ENCODE results near the gene HOXA1. TPM values are rescaled to one million over a fixed set of nuclear protein-coding genes. Genes with fewer than 3 reads are reported as not detected.

HOXA1 gene
- total and polyA plus RNA-seq, 2 of the 8 experiments (the other 6 are each of a cell fraction or from before 2014, with no cell fraction given): not detected

- POLR2A ChIA-PET (ENCODE audit: partially characterized antibody): no interaction called here
- H2AFZ ChIP-seq (ENCODE audit: low read length): no peak overlapping the region
Observed at GRCh38 chr7:27123007-27123476, 27.2 kb upstream of the HOXA1 start.

More at GRCh38 chr7:27123007-27123476, 27.2 kb upstream of the HOXA1 start:
- TF ChIP-seq EZH2 (IDR thresholded peaks at IDR 0.05; ENCODE audit: low read depth, low read length, severe bottlenecking) (peak; percentile 65), POLR2A (IDR thresholded peaks at IDR 0.05; ENCODE audit: control extremely low read depth in 1 of 2, low read depth in 2 of 2, low read length in 2 of 2) (no peak), CBX8 (IDR thresholded peaks at IDR 0.05; ENCODE audit: borderline replicate concordance, low read depth, low read length) (0 out of 2 replicates have a peak, but pooled peaks have one; percentile 2), POU5F1 (IDR thresholded peaks at IDR 0.05; ENCODE audit: low read depth, low read length) (no peak), SAP30 (IDR thresholded peaks at IDR 0.05; ENCODE audit: insufficient read depth, insufficient replicate concordance, low read length) (no peak), KDM1A (IDR thresholded peaks at IDR 0.05; ENCODE audit: borderline replicate concordance, low read length) (no peak), ATF2 (IDR thresholded peaks at IDR 0.05; ENCODE audit: low read length) (no peak), CEBPB (IDR thresholded peaks at IDR 0.05; ENCODE audit: low read depth, low read length) (peak; percentile 85), SP4 (IDR thresholded peaks at IDR 0.05; ENCODE audit: low read length) (no peak), SUZ12 (IDR thresholded peaks at IDR 0.05; ENCODE audit: low read length) (peak; percentile 61; the same call in 1 of the 2 replicates)
- H2AK5ac ChIP-seq (ENCODE audit: low read depth, low read length): 0 out of 2 replicates have a peak overlapping the region, but pooled peaks have one; percentile 25
- no peak overlapping the region for H2BK120ac ChIP-seq (replicated peaks; ENCODE audit: low read depth, low read length)
- 14% methylated on average over 14 of the region's 14 CpGs; no CpG with 5 or more reads in 1 of the 2 experiments for WGBS, 2 experiments (ENCODE audit: extremely low coverage in 1 of 2, insufficient coverage in 1 of 2, insufficient read length in 1 of 2, insufficient replicate concordance in 2 of 2, low coverage in 1 of 2, low lambda C conversion rate in 2 of 2, missing lambda C conversion rate in 1 of 2)
- H3K23ac ChIP-seq (ENCODE audit: insufficient read length): no peak overlapping the region
- peaks cover 100% of the 10 kb centered on the region in 4 experiments for H3K27me3 ChIP-seq (replicated peaks in 1 of 4; ENCODE audit: control insufficient read depth in 3 of 4, extremely low read depth in 1 of 4, insufficient read depth in 3 of 4, low read length in 3 of 4)
- H3K4me2 ChIP-seq (ENCODE audit: insufficient read depth in 1 of 2, low read depth in 2 of 2, low read length in 2 of 2): no peak overlapping the region; a peak in 1 of 4 replicates
- H3K27ac ChIP-seq (ENCODE audit: low read depth, low read length): no peak overlapping the region
- peaks cover 26 to 27% of the 10 kb centered on the region in 2 experiments for H4K20me1 ChIP-seq (replicated peaks in 1 of 2; ENCODE audit: control insufficient read depth in 1 of 2, insufficient read depth in 2 of 2, low read length in 2 of 2)
- no peak overlapping the region for H4K5ac ChIP-seq (ENCODE audit: insufficient read length, low read depth, low read length)
- H2BK20ac ChIP-seq (ENCODE audit: low read length): no peak overlapping the region
- H3K9ac ChIP-seq (replicated peaks in 1 of 4; ENCODE audit: extremely low read depth in 1 of 4, low read depth in 3 of 4, low read length in 3 of 4): no peak overlapping the region
- no peak overlapping the region for H3K4me3 ChIP-seq (ENCODE audit: extremely low read depth in 1 of 4, insufficient read depth in 2 of 4, low read depth in 3 of 4, low read length in 4 of 4)
- no peaks in the 10 kb centered on the region; the same call in 1 of the 2 replicates for H3K23me2 ChIP-seq (ENCODE audit: low read depth, low read length)
- H3K14ac ChIP-seq (ENCODE audit: insufficient read length): no peak overlapping the region
- H3K4me1 ChIP-seq (replicated peaks in 1 of 4; ENCODE audit: control insufficient read depth in 3 of 4, insufficient read depth in 4 of 4, low read length in 3 of 4): 0 out of 7 replicates have a peak, but pooled peaks cover 0 to 2% (median 0%) of the 10 kb centered on the region in 4 experiments
- H3K36me3 ChIP-seq (ENCODE audit: control insufficient read depth in 2 of 4, insufficient read depth in 4 of 4, low read length in 3 of 4): no peaks in the 10 kb centered on the region
- no peak overlapping the region for H4K91ac ChIP-seq (replicated peaks; ENCODE audit: insufficient read length, low read length)
- no peak overlapping the region for H3K4ac ChIP-seq (replicated peaks; ENCODE audit: insufficient read length, low read depth, low read length)
- H2BK12ac ChIP-seq (ENCODE audit: low read depth, low read length): 0 out of 2 replicates have a peak overlapping the region, but pooled peaks have one; percentile 21
- no peaks in the 10 kb centered on the region for H3K79me1 ChIP-seq (ENCODE audit: low read depth, low read length)
- no peak overlapping the region for H3K18ac ChIP-seq (ENCODE audit: extremely low read depth, low read length)
- no peak overlapping the region for H2BK5ac ChIP-seq (ENCODE audit: low read depth, low read length)
- no peak overlapping the region; the same call in 1 of the 2 replicates for H2BK15ac ChIP-seq (ENCODE audit: low read length)
- FAIRE-seq: no peak
- CTCF ChIA-PET (ENCODE audit: partially characterized antibody): interaction anchor here (0.9 to 1.4 kb wide), 3 partner anchors 20 to 29 kb away, joined by 3 to 4 read pairs (median 3); partner anchors contain the start of gene HOXA5
- no peak overlapping the region for H3K56ac ChIP-seq (replicated peaks; ENCODE audit: insufficient read length, low read depth, low read length)
- H3K9me3 ChIP-seq (ENCODE audit: insufficient read depth in 2 of 2, low read depth in 1 of 2, low read length in 1 of 2): no peaks in the 10 kb centered on the region
- H3K79me2 ChIP-seq (ENCODE audit: control insufficient read depth in 1 of 2, insufficient read depth in 2 of 2, low read length in 2 of 2): no peaks in the 10 kb centered on the region
- H4K8ac ChIP-seq (ENCODE audit: extremely low read depth, insufficient read depth, low read length): no peak overlapping the region
- DNase-seq (ENCODE audit: low read depth in 1 of 2, low spot score in 2 of 2): peak in 1 of 2 experiments; percentile 60
